OCI-LY3 (cell line): Measurements from ENCODE around the gene ZFYVE21.

Experiments used
- EZH2phosphoT487 ChIP-seq: fragments of 200-600 bp; shearing (Covaris generic); IDR thresholded peaks from 2 replicates; pipeline ENCODE4 v1.6.1; 2018; ENCODE audit warnings: antibody characterized with exemption, mixed run types, low read depth
- TF ChIP-seq, protein P1 (sequence below): fragments of 200-600, 300-600 bp; sonication (generic); IDR thresholded peaks from 2 replicates; pipeline ENCODE4 v1.5.1; 2014; ENCODE audit warnings: antibody characterized with exemption, low read length, low read depth

- TF ChIP-seq, protein P1, sequence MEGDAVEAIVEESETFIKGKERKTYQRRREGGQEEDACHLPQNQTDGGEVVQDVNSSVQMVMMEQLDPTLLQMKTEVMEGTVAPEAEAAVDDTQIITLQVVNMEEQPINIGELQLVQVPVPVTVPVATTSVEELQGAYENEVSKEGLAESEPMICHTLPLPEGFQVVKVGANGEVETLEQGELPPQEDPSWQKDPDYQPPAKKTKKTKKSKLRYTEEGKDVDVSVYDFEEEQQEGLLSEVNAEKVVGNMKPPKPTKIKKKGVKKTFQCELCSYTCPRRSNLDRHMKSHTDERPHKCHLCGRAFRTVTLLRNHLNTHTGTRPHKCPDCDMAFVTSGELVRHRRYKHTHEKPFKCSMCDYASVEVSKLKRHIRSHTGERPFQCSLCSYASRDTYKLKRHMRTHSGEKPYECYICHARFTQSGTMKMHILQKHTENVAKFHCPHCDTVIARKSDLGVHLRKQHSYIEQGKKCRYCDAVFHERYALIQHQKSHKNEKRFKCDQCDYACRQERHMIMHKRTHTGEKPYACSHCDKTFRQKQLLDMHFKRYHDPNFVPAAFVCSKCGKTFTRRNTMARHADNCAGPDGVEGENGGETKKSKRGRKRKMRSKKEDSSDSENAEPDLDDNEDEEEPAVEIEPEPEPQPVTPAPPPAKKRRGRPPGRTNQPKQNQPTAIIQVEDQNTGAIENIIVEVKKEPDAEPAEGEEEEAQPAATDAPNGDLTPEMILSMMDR, result no peak
- TF ChIP-seq EZH2phosphoT487, result no peak
Observed at GRCh38 chr14:103725001-103725682, 9.5 kb downstream of the ZFYVE21 start.
